Measurements from ENCODE around the gene TMC4.
"Not testable (repeated sequence)": the region's sequence is repeated elsewhere in the genome, so short reads cannot be mapped to it uniquely, and the experiment has no call there.

TMC4 gene

GRCh38 chr19:54179921-54180461 lies 7.0 kb upstream of the TMC4 start:
- no peak for DNase-seq (ENCODE audit: low read depth)

- DNase-seq (ENCODE audit: low read depth): no peak
These were observed 6.4 kb upstream of the TMC4 start for GRCh38 chr19:54179262-54179852.

GRCh38 chr19:54178581-54179261 lies 5.8 kb upstream of the TMC4 start:
- DNase-seq (ENCODE audit: low read depth): no peak

DNA sequence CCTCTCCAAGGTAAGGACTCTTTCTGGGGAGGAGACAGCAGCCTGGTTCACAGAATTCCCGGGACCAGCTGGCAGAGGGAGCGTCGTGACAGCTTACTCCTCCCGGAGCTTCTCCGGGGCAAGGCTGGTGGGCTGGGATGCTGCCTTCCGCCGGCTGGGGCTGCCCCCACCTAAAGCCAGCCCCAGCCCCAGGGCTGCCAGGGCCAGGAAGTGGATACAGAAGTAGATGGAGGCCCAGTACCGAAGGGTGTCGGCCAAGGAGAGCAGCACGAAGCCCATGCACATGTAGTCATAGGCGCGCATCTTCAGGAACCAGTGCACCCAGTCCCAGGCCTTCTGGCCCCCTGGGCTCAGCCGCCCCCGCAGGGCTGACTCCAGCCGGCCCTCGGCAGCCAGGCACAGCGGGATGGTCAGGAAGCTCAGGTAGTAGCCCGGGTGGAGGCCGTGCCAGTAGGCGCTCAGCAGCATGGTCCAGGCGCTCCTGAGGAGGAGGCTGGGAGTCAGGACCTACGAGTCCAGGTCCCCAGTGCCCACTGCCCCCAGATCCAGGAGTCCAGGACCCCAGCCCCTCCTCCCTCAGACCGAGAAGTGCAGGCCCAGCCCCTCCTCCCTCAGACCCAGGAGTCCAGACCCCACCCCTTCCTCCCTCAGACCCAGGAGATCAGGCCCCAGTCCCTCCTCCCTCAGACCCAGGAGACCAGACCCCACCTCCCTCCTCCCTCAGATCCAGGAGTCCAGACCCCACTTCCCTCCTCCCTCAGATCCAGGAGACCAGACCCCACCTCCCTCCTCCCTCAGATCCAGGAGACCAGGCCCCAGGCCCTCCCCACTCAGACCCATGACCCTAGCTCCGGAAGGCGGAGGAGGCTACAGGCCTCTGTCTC lies 1.2 kb upstream of the TMC4 start:
- DNase-seq (ENCODE audit: low read depth): no peak

DNA sequence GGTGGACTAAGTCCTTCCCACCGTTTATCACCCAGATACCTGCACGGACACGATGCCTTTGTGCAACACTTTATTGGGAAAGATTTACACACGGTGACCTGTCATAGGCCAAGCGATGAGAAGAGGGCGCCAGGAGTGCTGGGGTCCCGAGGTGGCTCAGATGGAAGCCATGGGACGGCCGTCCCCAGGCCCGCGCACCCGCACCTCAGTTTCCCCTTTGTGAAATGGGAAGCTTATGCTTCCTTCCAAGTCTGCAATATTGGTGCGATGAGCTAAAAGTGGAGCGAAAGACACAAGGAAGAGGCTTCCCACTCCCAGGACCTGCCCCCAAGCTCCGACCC lies 369 bp upstream of the TMC4 start:
- DNase-seq (ENCODE audit: low read depth): no peak

GRCh38 chr19:54171736-54172431 lies 1.1 kb downstream of the TMC4 start:
- not testable (repeated sequence) for DNase-seq (ENCODE audit: low read depth)

DNA sequence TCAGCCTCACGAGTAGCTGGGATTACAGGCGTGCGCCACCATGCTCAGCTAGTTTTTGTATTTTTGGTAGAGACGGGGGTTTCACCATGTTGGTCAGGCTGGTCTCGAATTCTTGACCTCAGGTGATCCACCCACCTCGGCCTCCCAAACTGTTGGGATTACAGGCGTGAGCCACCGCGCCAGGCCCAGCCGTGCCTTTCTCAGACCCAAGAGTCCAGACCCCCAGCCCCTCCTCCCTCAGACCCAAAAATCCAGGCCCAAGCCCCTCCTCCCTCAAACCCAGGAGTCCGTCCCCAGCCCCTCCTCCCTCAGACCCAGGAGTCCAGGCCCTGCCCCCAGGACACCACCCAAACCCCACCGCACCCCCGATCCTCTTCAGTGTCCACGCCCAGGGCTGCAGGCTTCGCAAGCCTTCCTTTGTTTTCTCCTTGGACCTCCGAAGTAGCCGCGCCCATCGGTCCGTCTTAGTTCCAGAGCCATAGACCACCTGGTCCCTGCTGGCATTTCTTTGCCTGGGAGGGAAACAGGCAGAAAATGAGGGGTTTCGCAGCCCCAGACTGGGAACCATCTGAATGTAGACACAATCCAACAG lies 3.7 kb downstream of the TMC4 start:
- DNase-seq (ENCODE audit: low read depth): no peak

DNA sequence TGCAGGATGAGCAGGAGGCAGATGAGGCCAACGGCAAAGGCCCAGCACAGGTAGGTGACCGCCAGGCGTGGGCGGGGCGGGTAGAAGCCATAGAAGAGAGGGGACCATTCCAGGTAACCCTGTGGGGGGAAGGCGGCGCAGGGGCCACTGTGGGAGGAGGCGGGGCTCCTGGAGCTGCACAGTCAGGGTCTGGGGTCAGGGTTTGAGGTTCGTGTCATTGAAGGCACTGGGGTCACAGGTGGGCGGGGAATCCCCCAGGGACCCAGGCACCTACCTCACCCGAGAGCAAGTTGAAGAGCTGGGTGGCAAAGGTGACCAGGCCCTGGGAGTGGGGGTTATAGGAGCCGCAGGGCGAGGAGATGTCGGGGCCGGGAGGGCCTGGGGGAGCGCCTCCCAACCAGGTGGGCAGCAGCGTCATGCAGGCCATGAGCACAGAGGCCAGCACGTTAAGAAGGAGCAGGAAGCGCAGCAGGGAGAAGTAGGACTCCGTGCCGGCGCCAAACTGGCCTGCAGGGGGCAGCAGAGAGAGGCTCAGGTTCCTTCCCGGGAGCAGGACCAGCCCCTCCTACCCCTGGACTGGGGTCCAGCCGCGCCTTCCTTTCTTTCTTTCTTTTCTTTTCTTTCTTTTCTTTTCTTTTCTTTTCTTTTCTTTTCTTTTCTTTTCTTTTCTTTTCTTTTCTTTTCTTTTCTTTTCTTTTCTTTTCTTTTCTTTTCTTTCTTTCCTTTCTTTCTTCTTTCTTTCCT lies 4.6 kb downstream of the TMC4 start:
- DNase-seq (ENCODE audit: low read depth): peak; percentile 81

DNA sequence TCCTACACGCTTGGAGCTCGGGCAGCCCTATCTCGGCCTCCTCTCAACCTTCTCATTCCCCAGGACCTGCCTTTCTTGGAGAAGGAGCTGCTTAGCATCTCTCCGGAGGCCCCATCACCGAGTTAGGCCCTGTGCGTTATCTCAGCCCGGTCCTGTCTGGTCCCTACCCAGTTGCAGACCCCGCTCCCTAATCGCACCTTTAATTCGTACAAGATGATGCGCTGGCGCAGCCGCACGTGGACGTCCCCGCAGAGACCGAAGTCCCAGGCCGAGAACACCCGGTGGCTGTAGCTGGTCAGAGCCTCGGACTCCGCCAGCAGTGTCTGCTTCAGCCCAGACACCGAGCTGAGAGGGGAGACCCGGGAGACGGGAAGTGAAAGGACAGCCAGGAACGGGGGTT lies 7.7 kb downstream of the TMC4 start:
- no peak for DNase-seq (ENCODE audit: low read depth)

- DNase-seq (ENCODE audit: low read depth): no peak
These were observed 8.4 kb downstream of the TMC4 start for GRCh38 chr19:54164369-54165068.

DNA sequence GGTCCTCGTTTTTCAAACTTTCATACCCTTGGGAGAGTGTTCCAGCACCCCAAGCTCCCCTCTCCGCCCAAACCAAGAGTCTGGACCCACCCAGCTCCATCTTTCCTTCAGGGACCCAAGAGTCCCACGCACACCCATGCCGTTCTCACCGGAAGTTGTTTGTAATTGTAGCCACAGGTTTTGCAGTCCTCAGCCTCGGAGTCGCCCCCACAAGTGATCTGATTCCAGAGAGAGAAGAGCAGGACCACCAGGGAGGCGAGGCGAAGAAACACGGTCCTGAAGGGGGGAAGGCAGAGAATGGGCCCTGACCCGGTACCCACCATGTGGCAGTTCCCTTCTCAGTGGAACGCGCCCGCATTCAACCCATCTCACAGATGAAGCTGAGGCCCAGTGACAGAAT lies 10.1 kb downstream of the TMC4 start:
- DNase-seq (ENCODE audit: low read depth): no peak

- peak; percentile 73 for DNase-seq (ENCODE audit: low read depth)
These were observed 10.6 kb downstream of the TMC4 start for GRCh38 chr19:54162241-54162805.

GRCh38 chr19:54160854-54161253 lies 12.1 kb downstream of the TMC4 start:
- no peak for DNase-seq (ENCODE audit: low read depth)

DNA sequence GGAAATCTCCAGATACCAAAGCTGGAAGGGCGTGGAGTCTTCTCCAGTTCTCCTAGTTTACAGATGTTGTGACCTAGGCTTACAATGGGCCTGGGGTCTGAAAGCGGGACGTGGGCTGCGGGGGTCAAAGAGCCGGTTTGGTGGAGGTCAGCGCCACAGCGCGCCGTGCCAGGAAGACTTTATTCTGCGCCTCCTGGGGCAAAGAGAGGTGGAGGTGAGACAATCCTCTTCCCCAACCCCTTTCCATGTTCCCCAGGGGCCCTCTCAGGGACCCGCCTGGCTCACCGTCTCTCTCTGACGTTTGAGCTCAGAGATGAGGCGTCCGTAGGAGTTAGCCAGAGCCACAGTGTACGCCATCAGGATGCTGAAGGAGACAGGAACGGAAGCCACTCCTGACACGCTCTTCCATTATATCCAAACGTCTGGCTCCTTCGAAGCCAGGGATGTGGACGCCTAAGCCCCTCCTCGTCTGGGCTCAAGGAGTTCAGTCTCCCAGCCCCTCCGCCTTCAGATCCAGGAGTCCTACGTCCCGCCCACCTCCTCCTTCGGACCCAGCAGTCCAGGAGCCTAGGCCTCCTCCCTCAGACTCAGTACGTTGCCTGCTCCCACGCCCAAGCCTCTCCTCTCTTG lies 12.7 kb downstream of the TMC4 start:
- no peak for DNase-seq (ENCODE audit: low read depth)

DNA sequence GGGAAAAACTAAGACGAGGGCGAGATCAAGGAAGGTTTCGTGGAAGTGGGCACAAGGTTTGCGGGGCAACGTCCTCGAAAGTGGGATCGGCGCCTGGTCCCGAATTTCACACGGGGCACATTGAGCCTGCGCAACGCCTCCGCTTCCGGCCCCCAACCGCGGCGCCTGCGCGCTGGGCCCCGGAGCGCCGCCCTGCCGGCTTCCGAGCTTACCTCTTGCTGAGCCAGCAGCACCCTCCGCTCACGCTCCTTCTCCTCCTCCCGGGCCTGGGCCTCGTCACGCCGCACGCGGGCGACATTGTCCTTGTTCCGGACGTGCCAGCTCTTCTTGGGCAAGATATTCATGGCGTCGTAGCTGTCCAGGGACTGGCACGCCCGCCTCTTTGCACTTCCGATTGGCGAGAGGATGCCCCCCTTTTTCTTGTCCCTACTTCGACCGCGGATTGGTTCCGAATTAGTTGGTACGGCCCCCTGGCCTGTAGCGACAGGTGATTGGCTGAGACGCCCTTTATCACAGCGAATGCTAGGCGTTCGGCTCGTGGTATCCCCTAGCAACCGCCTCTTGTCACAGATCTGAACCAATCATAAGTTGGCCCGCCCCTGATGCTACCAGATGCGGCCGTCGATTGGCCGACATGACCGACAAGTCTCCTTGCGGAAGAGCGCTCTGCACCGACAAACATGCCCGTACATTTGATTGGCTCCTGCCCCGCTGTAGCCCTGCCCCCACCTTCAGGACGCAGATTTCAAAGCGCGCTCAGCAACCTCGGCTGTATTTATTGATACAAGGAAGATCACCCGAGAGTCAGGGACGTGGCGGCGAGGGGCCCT lies 13.4 kb downstream of the TMC4 start, which contains the start of gene LENG1:
LENG1 (minus strand) TSS at position 370 of the 830 bp plus-strand sequence; CDS start at position 344, 26 bp downstream.
- DNase-seq (ENCODE audit: low read depth): peak; percentile 99

DNA sequence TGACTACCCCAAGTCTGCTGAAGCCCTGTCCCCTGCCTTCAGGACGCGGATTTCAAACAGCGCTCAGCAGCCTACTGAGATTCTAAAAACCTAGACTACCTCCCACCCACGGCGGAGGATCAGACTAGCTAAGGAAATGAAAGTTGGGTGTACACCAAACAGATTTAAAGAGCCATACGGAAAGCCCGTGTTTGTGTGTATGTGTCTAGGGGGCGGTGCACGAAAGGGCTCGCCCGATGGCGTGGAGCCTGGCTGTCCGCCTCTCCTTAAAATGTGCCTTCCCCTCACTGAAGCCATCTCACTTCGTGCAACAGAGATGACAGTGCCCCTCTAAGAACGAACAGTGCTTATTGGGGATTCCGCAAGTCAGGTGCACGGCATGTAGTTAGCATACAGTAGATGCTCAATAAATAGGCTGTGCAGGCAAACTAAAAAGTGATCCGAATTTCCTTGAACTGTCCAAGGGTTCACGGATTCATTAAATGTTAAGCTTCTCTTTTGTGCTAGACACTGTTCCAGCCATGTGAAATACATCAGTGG lies 14.1 kb downstream of the TMC4 start:
- DNase-seq (ENCODE audit: low read depth): no peak

GRCh38 chr19:54156953-54157352 lies 16.0 kb downstream of the TMC4 start:
- no peak for DNase-seq (ENCODE audit: low read depth)

DNA sequence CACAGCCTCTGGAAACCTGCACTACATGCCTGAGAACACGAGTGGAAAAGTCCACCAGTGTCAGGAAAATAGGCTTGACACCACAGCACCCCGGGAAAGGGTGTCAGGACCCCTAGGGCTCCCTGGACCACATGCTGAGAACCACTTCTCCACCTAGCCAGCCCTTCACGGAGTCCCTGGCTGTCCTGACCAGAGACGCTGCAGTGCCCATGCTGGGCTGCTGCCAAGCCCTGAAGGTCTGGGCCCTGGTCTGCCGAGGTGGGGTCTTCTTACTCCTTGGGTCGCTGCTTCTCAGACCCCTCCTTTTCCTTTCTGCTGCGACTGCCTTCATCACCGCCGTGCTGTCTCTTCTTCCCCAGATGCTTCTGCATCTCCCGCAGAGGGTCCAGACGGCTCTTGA lies 16.5 kb downstream of the TMC4 start:
- DNase-seq (ENCODE audit: low read depth): no peak
